Measurements from ENCODE around the gene SPATA2.
"Not testable (repeated sequence)": the region's sequence is repeated elsewhere in the genome, so short reads cannot be mapped to it uniquely, and the experiment has no call there.

The SPATA2 gene

DNA sequence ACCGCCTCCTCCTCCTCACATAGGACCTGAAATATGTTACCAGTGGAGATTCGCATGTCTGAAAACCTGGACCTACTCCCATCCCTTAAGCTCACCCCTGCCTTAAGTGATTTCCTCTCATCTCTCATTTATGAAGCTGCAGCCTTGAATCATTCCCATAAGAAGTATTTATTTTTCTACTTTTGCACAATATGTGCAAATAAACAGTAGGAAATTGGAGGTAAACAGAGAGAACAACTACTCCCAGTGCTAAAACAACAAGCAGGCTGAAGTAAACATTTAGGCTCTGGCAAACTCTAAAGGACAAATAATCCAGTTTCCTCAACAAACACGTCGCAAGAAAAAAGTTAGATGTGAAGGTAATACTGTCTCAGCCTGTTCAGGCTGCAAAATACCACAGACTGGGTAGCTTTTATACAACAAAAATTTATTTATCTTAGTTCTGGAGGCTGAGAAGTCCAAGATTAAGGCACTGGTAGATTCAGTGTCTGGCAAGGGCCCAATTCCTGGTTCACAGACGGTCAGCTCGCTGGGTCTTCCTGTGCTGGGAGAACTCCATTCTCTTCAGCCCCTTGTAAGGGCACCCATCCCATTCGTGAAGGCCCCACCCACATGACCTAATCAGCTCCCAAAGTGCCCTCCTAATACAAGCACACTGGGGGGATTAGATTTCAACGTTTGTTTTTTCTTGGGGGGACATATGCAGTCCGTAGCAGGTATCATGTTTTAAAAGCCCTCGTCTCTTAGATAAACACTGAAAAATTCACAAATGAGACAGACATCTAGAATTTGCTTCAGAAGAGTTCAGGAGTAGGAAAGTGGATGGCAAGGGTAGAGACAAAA, 15.6 kb downstream of the SPATA2 start:
- DNase-seq, result no peak

DNA sequence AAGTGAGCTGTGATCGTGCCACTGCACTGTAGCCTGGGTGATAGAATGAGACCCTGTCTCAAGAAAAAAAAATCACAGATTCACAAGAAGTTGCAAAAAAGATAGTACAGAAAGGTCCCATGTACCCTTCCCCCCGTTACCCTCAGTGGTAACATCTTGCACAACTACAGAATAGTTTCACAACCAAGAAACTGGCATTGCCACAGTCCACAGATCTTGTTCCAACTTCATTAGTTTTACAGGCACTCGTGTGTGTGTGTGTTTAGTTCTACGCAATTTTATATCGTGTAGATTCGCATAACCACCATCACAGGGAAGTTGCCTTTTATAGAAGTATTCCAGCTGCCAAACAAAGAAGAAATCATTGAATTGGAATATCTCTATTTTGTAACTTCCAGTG, 19.1 kb downstream of the SPATA2 start:
- DNase-seq, result no peak

DNA sequence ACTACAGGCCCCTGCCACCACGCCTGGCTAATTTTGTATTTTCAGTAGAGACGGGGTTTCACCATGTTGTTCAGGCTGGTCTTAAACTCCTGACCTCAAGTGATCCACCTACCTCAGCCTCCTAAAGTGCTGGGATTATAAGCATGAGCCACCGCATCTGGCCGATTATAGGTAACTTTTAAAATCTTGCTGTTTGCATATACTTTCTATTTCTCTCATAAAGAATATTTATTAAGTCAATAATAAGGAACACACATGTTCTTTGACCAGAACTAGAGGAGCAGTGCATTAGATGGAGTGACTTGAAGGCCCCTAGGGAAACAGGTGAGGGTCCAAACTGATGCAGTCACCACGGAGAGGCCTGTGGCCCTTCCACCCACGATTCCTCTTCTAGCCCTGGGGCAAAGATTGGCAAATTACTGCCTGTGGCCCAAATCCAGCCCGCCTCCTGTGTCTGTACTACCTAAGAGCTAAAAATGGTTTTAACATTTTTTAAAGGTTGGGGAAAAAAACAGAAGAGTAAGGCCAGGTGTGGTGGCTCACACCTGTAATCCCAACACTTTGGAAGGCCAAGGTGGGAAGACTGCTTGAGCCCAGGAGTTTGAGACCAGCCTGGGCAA, 19.7 kb downstream of the SPATA2 start:
- DNase-seq, result not testable (repeated sequence)

DNA sequence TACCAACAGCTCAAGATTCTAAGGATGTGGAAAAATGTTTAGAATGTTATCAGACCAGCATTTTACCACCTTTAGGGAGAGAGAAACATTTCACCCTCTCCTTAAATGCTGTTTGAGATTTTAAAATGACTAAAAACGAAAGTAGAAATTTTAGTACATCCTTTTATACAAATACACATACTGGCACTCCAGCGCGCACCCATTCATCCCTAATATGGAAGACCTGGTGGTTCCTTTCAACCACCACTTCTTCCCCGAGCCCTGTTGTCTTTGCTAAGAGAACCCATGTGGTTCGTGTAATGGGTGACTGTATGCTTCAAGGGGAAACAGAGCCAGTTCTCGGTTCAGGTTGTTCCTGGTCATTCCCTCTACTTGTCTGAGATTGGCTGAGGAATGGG, 21.3 kb downstream of the SPATA2 start:
- no peak for DNase-seq

DNA sequence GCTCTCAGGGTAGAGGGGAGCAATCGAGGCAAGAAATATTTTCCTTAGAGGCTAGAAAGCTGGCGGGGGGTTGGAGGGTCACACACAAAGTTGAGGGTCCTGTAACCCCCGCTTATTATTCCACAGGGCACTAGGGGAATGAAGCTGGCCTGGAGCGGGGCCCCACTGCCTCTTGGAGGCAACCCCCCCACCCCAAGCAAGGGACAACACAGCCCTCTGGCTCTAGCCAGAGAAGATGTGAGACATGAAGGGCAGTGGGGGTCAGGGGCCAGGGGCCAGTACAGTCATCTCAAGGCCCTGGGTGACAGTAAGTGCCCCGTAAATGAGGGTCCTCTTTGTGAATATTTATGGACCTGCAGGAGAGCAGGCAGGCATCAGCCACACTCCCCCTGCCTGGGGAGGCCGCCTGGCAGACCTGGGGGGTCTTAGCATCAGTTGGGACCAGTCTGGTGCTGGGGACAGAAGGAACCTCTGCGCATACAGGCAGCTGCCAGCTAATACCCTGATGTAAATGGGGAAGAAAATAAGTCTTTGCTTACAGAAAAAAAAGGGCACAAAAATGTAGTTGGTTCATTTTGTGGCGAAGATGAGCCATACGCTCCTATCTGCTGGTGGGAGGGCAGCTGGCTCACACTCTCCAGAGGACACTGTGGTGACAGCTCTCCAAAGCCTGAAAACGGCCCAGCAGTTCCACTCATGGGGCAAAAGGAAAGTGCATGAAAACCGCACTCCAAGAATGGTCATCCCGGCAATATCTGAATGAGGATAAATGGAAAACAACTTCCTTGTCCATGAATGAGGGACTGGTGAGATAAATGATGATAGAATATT, 21.9 kb downstream of the SPATA2 start:
- DNase-seq, result no peak

- DNase-seq, result peak; percentile 33
These were observed 22.5 kb downstream of the SPATA2 start for GRCh38 chr20:49892817-49893216.

GRCh38 chr20:49892260-49892659, 23.1 kb downstream of the SPATA2 start:
- no peak for DNase-seq

DNA sequence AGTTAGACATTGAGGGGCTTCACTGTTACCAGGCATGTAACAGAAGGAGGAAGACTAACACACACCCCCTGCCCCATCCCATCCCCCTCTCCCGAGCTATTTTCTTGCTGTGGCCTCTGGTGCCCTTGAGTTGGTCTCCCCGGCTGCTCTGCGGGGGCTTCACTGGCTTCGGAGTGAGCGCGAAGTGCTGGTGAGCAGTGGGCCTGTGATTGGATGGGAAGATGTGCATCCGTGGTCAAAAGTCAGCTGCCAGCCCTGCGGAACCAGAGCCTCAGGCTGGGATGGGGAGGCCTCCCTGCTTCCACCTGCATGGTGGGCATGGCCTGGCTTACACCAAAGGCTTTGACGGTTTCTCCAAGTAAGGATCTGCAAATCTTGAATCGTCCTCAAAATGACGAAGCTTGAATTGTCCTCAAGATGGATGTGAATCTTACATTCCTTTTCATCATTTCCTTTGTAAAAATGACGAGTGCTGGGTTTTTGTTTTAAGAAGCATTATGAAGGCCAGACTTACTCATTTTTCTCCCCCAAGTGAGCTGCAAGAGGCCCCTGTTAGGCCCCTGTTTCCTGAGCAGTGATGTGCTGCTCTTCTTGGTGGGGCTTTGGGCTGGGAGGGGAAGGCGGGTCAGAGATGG, 23.7 kb downstream of the SPATA2 start:
- no peak for DNase-seq

- DNase-seq, result no peak
These were observed 24.6 kb downstream of the SPATA2 start for GRCh38 chr20:49890471-49891361.

GRCh38 chr20:49889935-49890333, 25.4 kb downstream of the SPATA2 start:
- DNase-seq, result no peak

DNA sequence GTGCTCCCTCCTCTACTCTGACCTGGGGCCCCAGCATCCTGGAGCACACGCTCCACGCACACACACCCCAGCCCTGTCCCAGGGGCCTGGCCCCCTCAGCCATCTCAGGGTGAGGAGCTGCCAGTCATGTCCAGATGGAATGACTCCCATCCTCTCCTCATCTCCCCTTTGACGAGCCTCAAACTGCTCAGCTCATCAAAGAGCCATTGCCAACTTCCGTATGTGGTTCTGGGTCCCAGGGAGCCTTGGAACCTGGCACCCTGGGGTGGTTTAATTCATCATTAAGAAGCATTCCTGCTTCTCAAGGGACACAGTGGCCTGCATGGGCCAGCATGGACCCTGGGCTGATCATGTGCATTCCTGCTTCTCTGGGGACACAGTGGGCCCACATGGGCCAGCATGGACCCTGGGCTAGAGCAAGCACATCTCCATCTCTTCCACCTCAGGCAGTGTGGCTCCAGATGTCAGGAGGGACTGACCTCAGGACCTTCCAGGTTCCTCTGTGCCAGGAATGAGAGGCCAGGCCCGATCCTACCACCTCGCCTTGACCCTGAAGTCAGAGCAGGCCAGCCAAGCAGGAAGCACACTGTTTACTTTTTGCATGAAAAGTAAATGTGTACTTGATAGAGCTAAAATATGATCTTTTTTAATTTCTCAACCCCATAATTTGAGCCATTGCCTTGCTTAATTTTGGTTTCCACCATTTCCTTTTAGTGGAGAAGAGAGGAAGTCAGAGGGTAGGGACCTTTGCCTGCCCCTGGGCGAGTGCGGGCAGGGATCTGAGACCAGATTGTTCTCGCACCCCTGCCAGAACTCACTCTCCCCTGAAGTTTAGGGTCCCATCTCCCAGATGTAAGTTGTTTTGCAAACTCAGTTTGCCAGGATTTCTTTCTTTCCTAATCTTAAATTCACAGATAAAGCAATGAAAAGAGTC, 26.1 kb downstream of the SPATA2 start:
- DNase-seq, result no peak

- DNase-seq, result peak; percentile 79
These were observed 26.9 kb downstream of the SPATA2 start for GRCh38 chr20:49888212-49889000.

DNA sequence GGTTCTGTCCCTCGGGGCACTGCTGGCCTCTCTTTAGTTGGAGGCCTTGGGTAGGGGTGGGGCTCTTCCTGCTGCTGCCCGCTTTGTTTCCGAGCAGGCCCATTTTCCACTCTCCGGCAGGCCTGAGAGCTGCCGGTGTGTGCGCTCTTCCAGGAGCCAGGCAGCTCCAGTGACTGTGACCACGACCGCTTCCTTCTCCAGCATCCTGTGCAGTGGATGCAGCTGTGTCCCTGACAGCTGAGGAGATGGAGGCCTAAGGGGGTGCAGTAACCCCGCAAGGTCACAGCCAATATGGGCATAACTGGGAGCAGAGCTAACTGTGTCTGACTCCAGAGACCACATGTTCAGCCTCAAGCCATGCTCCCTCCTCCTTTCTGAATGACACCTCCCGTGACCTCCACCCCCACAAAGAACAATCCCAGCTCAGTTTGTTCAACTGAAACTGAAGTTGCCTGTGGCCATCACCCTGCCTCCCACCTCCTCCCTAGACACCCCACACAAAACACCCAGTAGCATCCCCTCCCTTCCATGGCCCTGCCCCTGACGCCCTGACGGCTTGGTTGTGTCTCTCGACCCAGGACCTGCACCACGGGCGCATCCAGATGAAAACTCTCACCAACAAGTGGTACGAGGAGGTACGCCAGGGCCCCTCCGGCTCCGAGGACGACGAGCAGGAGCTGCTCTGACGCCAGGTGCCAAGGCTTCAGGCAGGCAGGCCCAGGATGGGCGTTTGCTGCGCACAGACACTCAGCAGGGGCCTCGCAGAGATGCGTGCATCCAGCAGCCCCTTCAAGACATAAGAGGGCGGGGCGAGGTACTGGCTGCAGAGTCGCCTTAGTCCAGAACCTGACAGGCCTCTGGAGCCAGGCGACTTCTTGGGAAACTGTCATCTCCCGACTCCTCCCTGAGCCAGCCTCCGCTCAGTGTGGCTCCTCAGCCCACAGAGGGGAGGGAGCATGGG, 27.8 kb downstream of the SPATA2 start:
- no peak for DNase-seq

GRCh38 chr20:49886571-49887213, 28.6 kb downstream of the SPATA2 start:
- DNase-seq, result no peak

GRCh38 chr20:49885558-49886332, 29.6 kb downstream of the SPATA2 start:
- DNase-seq, result no peak

DNA sequence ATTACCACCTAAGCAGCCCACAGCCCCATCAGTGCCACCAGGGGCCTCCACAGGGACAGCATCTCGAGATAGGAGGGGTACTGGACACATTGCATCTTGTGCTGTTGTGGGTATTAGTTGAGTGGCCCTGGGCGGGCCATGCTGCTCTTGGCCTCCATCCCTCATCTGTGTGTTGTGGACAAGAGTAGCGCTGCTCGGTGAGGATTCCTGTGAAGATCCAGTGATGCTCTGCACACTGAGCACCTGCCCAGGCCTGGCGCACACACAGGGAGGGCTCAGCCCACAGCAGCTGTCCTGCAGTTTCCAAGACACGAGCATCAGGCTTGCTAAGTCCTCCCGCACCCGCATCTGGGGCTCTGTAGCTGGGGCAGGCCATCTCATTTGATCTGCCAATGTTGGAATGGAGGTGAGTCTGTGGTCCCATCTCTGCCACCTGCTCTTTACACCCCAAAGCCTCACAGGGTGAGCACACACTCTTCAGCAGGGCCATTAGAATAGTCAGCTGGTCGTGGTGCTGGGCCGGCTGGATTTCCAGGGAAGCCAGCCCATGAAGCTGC, 32.0 kb downstream of the SPATA2 start:
- no peak for DNase-seq

All from OCI-M1 (cell line).